COLO668 (cell line): ENCODE measurements around the gene ACCS.

Source experiments
- DNase-seq: peaks from one replicate; lab custom pipeline; 2025; ENCODE audit not compliant: unreplicated experiment; lab: John Stamatoyannopoulos, UW

ACCS gene

GRCh38 chr11:44133335-44133946 lies 67.4 kb downstream of the ACCS start:
- DNase-seq: no peak
